Erythroblast (primary cell): ENCODE data around the gene ALDH4A1.

Experiments used
- GATA1 ChIP-seq: IDR thresholded peaks from 2 replicates; pipeline ENCODE4 v1.6.1; 2011; ENCODE audit warnings: low read depth, mild to moderate bottlenecking, control low read depth, low read length, moderate library complexity
- POLR2A ChIP-seq: IDR thresholded peaks from 2 replicates; pipeline ENCODE4 v1.6.1; 2011; ENCODE audit warnings: mild to moderate bottlenecking, low read length

GRCh38 chr1:18901952-18902522 is 318 bp downstream of the ALDH4A1 start:
- TF ChIP-seq POLR2A = no peak
- no peak for TF ChIP-seq GATA1
